Neuronal stem cell (in vitro differentiated cells): ENCODE results near the gene OR10C1.

Source experiments
- DNase-seq: peaks from one replicate; pipeline ENCODE4 v3.0.0-alpha.2; 2013; ENCODE audit warnings: low spot score
- H2AFZ ChIP-seq: one replicate; pipeline ENCODE4 v1.6.1; 2013; ENCODE audit warnings: mild to moderate bottlenecking, low read length, inconsistent platforms
- H2AK5ac ChIP-seq: 2 replicates; pipeline ENCODE4 v1.6.1; 2013; ENCODE audit warnings: low read depth, mild to moderate bottlenecking, inconsistent platforms, low read length, moderate library complexity, mixed read lengths
- H2BK120ac ChIP-seq: 2 replicates; pipeline ENCODE4 v1.6.1; 2013; ENCODE audit warnings: low read depth, mild to moderate bottlenecking, inconsistent platforms, low read length, moderate library complexity, mixed read lengths
- H2BK12ac ChIP-seq: one replicate; pipeline ENCODE4 v1.6.1; 2013; ENCODE audit warnings: low read length, inconsistent platforms
- H2BK15ac ChIP-seq: 2 replicates; pipeline ENCODE4 v1.6.1; 2013; ENCODE audit warnings: mild to moderate bottlenecking, low read length, inconsistent platforms, mixed read lengths
- H2BK5ac ChIP-seq: one replicate; pipeline ENCODE4 v1.6.1; 2013; ENCODE audit warnings: inconsistent platforms, mild to moderate bottlenecking, low read length, moderate library complexity
- H3K14ac ChIP-seq: one replicate; pipeline ENCODE4 v1.6.1; 2013; ENCODE audit warnings: low read length, inconsistent platforms
- H3K18ac ChIP-seq: 2 replicates; pipeline ENCODE4 v1.6.1; 2013; ENCODE audit warnings: low read length, inconsistent platforms
- H3K23ac ChIP-seq: 2 replicates; pipeline ENCODE4 v1.6.1; 2013; ENCODE audit warnings: low read depth, mild to moderate bottlenecking, mixed read lengths, low read length, inconsistent platforms; ENCODE audit not compliant: poor library complexity
- H3K27ac ChIP-seq: replicated peaks from 3 replicates; pipeline ENCODE4 v1.5.1; 2013; ENCODE audit warnings: low read length, inconsistent platforms
- H3K27me3 ChIP-seq, 3 experiments: 2 replicates each; pipeline ENCODE4 v1.6.1; 2013; ENCODE audit warnings: low read length in 3 of 3, mild to moderate bottlenecking in 2 of 3, inconsistent platforms in 1 of 3, low read depth in 1 of 3, mixed read lengths in 1 of 3, moderate library complexity in 1 of 3; ENCODE audit not compliant: control insufficient read depth in 3 of 3, insufficient read depth in 3 of 3
- H3K36me3 ChIP-seq, 2 donors: replicated peaks in 1 of 2; 2 replicates each; pipeline ENCODE4 v1.6.1; 2013; ENCODE audit warnings: low read length in 2 of 2; ENCODE audit not compliant: control insufficient read depth in 2 of 2, insufficient read depth in 2 of 2
- H3K4ac ChIP-seq: 2 replicates; pipeline ENCODE4 v1.6.1; 2013; ENCODE audit warnings: inconsistent platforms, mild to moderate bottlenecking, low read length, moderate library complexity
- H3K4me1 ChIP-seq, 2 donors: 1 replicate in 1 of 2; 2 replicates in 1 of 2; pipeline ENCODE4 v1.6.1; 2013; ENCODE audit warnings: low read length in 2 of 2, low read depth in 1 of 2; ENCODE audit not compliant: control insufficient read depth in 2 of 2, insufficient read depth in 1 of 2
- H3K4me2 ChIP-seq: one replicate; pipeline ENCODE4 v1.6.1; 2013; ENCODE audit warnings: mild to moderate bottlenecking, low read length, inconsistent platforms; ENCODE audit not compliant: insufficient read depth, poor library complexity, severe bottlenecking
- H3K4me3 ChIP-seq, 2 donors: 2 replicates each; pipeline ENCODE4 v1.5.1; 2013; ENCODE audit warnings: low read length in 2 of 2, mild to moderate bottlenecking in 2 of 2, inconsistent platforms in 1 of 2, moderate library complexity in 1 of 2
- H3K79me1 ChIP-seq: one replicate; pipeline ENCODE4 v1.6.1; 2013; ENCODE audit warnings: low read depth, mild to moderate bottlenecking, inconsistent platforms, low read length, moderate library complexity
- H3K9ac ChIP-seq: one replicate; pipeline ENCODE4 v1.6.1; 2013; ENCODE audit warnings: mild to moderate bottlenecking, low read depth, low read length, inconsistent platforms; ENCODE audit not compliant: poor library complexity
- H3K9me3 ChIP-seq, 2 donors: replicated peaks in 1 of 2; 2 replicates each; pipeline versions ENCODE3 to v1.6.1; 2013; ENCODE audit warnings: low read length in 2 of 2, mild to moderate bottlenecking in 2 of 2, inconsistent platforms in 1 of 2, low read depth in 1 of 2, mixed read lengths in 1 of 2, moderate library complexity in 1 of 2; ENCODE audit not compliant: control insufficient read depth in 2 of 2, insufficient read depth in 1 of 2
- H4K8ac ChIP-seq: one replicate; pipeline ENCODE4 v1.6.1; 2013; ENCODE audit warnings: low read depth, mild to moderate bottlenecking, inconsistent platforms, low read length, moderate library complexity
- H4K91ac ChIP-seq: one replicate; pipeline ENCODE4 v1.6.1; 2013; ENCODE audit warnings: low read length, low read depth, mild to moderate bottlenecking, inconsistent platforms; ENCODE audit not compliant: poor library complexity
- WGBS, 2 donors: extraction: QIAGEN DNeasy Blood & Tissue Kit; methylation state at CpG; one replicate each; pipeline ENCODE4 v1.1.7; 2013; ENCODE audit warnings: missing lambda C conversion rate in 2 of 2, mixed read lengths in 1 of 2; ENCODE audit not compliant: insufficient read length in 2 of 2, insufficient replicate concordance in 1 of 2; ENCODE audit errors: extremely low coverage in 2 of 2; 5-methylcytosine and 5-hydroxymethylcytosine counted together

OR10C1 gene

DNA sequence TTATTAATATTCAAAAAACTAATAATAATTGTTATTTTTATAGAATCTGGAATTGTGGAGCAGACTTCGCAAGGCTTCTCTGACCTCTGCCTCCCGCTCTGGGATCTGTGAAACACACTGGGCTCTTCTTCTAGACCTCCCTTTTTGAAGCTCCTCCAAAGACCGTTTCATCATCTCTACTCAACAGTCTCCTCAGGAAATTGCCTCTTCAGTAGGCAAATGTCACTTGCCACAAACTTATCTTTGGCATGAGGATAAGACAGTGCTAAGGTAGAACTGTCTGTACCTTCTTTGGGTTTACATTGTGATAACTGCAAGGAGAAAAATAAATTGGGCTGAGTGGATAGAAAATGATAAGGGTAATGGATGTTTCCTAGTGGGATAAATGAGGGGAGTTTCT lies 50.9 kb downstream of the OR10C1 start:
- Histone ChIP-seq H2BK12ac (no peak overlapping the region), H3K14ac (no peak overlapping the region), H3K4me2 (no peak overlapping the region), H3K23ac (no peak overlapping the region), H3K4me3 (no peak overlapping the region), H3K9ac (no peak overlapping the region), H3K27ac (no peak overlapping the region), H3K18ac (no peak overlapping the region), H4K8ac (no peak overlapping the region), H2AFZ (no peak overlapping the region), H3K4me1 (no peaks in the 10 kb centered on the region), H2AK5ac (no peak overlapping the region), H3K9me3 (peaks cover 0 to 1% of the 10 kb centered on the region in 2 donors), H3K4ac (no peak overlapping the region), H2BK15ac (no peak overlapping the region), H3K79me1 (no peaks in the 10 kb centered on the region), H3K27me3 (no peaks in the 10 kb centered on the region), H2BK5ac (no peak overlapping the region), H4K91ac (no peak overlapping the region), H3K36me3 (no peaks in the 10 kb centered on the region), H2BK120ac (no peak overlapping the region)
- DNase-seq = no peak
- WGBS, 2 donors = no CpG with 5 or more reads among the region's 3 CpGs

DNA sequence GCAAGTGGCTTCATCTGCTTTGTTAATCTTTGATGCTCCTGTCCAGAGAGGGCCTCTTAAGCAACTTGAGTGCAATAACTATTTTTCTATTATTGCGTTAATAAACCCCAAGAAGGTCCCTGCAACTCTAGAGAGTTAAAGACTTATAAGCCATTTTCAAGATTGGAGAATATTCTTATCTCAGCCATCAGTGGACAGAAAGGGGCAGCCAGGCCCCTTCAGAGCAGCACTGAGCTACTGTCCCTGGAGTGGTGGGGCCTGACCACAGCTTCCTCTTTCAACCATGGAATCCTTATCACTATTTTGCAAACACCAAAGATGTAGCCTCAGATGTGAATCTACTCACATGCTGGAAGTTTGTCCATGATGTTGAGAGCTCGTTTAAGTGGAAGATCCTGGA lies 51.4 kb downstream of the OR10C1 start:
- Histone ChIP-seq H2AK5ac (no peak overlapping the region), H4K8ac (no peak overlapping the region), H4K91ac (no peak overlapping the region), H3K4ac (no peak overlapping the region), H3K9ac (no peak overlapping the region), H2BK15ac (no peak overlapping the region), H3K4me3 (no peak overlapping the region), H3K27ac (no peak overlapping the region), H2BK120ac (no peak overlapping the region), H3K18ac (no peak overlapping the region), H3K79me1 (no peaks in the 10 kb centered on the region), H3K27me3 (no peaks in the 10 kb centered on the region), H3K14ac (no peak overlapping the region), H2AFZ (no peak overlapping the region), H3K4me2 (no peak overlapping the region), H3K23ac (no peak overlapping the region), H3K36me3 (no peaks in the 10 kb centered on the region), H2BK12ac (no peak overlapping the region), H3K9me3 (peaks cover 0 to 1% of the 10 kb centered on the region in 2 donors), H3K4me1 (no peaks in the 10 kb centered on the region), H2BK5ac (no peak overlapping the region)
- WGBS, 2 donors = no CpG with 5 or more reads among the region's 2 CpGs
- DNase-seq = no peak
